NCI-H2227 treated with DMSO at 0.1 percent for 48 hours (cell line): ENCODE results near the gene CHKA.
A peak's percentile ranks its signal among the peaks of the same experiment; 100 is the strongest.
"Not testable (repeated sequence)": the region's sequence is repeated elsewhere in the genome, so short reads cannot be mapped to it uniquely, and the experiment has no call there.

Source experiments
- DNase-seq: peaks from one replicate; lab custom pipeline; 2025; lab: John Stamatoyannopoulos, UW

CHKA gene

GRCh38 chr11:68115285-68115684 is 5.9 kb downstream of the CHKA start:
- DNase-seq: no peak

GRCh38 chr11:68113986-68114385 is 7.2 kb downstream of the CHKA start:
- DNase-seq: no peak

GRCh38 chr11:68107689-68108088 is 13.5 kb downstream of the CHKA start:
- no peak for DNase-seq

GRCh38 chr11:68106165-68106940 is 14.8 kb downstream of the CHKA start:
- DNase-seq: peak; percentile 32

GRCh38 chr11:68099474-68100405 is 21.4 kb downstream of the CHKA start:
- no peak for DNase-seq

- DNase-seq: no peak
These were observed 22.1 kb downstream of the CHKA start for GRCh38 chr11:68099057-68099456.

- no peak for DNase-seq
These were observed 24.2 kb downstream of the CHKA start for GRCh38 chr11:68096962-68097361.

GRCh38 chr11:68093565-68093964 is 27.6 kb downstream of the CHKA start:
- no peak for DNase-seq

- not testable (repeated sequence) for DNase-seq
These were observed 28.2 kb downstream of the CHKA start for GRCh38 chr11:68092946-68093345.

- DNase-seq: no peak
These were observed 28.8 kb downstream of the CHKA start for GRCh38 chr11:68092411-68092810.

GRCh38 chr11:68090706-68091105 is 30.5 kb downstream of the CHKA start:
- no peak for DNase-seq

GRCh38 chr11:68090287-68090686 is 30.9 kb downstream of the CHKA start:
- no peak for DNase-seq

- no peak for DNase-seq
These were observed 31.5 kb downstream of the CHKA start for GRCh38 chr11:68089679-68090078.

GRCh38 chr11:68083517-68083916 is 37.7 kb downstream of the CHKA start:
- DNase-seq: no peak

GRCh38 chr11:68082481-68082880 is 38.7 kb downstream of the CHKA start:
- no peak for DNase-seq

GRCh38 chr11:68081691-68082090 is 39.5 kb downstream of the CHKA start:
- DNase-seq: no peak

- no peak for DNase-seq
These were observed 40.3 kb downstream of the CHKA start for GRCh38 chr11:68080860-68081259.

GRCh38 chr11:68077617-68078582 is 43.3 kb downstream of the CHKA start:
- no peak for DNase-seq

- DNase-seq: no peak
These were observed 44.7 kb downstream of the CHKA start for GRCh38 chr11:68076371-68077042.

- no peak for DNase-seq
These were observed 46.4 kb downstream of the CHKA start for GRCh38 chr11:68074584-68075352.
